HG03432 (cell line): ENCODE measurements around the gene LRRTM4.

Source experiments
- ATAC-seq: cut with Tn5 transposase; IDR thresholded peaks from one replicate; pipeline ENCODE4 v1.9.1; 2021; ENCODE audit warnings: mild to moderate bottlenecking, moderate library complexity; ENCODE audit not compliant: unreplicated experiment

Gene LRRTM4

DNA sequence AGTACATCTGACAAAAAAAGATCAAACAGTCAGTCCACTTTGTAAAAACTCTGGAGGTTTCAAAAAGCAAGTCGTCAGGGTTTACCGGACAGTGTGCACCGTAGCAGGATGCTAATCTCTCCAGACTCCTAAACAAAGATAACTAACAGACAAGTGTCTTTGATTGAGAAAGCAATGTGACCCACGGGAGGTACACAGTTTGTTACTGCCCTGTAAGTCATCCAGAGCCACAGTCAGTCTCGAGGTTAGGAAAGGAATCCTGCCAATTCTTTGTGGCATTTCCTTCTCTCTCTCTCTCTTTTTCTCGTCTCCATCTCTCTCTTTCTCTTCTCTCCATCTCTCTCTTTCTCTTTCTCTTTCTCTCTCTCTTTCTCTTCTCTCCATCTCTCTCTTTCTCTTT, 42.8 kb downstream of the LRRTM4 start:
- ATAC-seq: no peak

DNA sequence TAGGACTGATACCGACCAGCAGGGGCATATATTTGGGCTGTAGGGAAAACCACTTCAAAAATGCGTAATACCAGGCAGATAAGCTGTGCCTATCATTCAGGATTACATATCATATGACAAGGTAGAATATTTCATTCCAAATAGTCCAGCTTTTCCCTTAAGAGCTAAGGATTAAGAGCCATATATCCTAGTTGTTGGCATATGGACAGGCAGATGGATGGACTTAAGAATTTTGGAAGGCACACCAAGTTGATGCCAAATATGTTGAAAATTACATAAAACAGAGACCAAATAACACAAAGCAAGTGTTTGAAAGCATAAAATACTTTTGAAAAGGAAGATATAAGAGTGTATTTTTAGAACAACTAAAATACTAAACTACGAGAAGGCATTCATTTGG, 52.1 kb downstream of the LRRTM4 start:
- ATAC-seq: no peak

DNA sequence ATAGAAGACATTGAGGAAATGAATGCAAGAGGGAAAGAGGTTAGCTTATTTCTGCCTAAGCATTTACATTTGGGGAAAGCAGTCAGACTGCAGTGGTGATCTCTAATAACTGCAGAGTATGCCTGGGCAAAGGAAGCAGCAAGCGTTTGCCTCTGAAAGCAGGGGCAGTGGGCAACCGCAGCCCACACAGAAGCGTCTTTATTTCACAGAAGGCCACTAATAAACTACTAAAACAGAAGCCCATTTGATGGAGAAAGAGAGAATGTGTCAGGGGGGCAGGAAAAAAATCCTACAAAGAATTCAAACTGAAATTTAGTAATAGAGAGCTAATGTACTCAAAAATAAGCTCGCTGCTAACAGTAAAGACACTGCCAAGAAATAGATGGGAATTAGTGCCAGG, 53.1 kb downstream of the LRRTM4 start:
- no peak for ATAC-seq

GRCh38 chr2:77459840-77460239, 62.3 kb downstream of the LRRTM4 start:
- ATAC-seq: no peak

GRCh38 chr2:77458216-77458615, 64.0 kb downstream of the LRRTM4 start:
- ATAC-seq: no peak

DNA sequence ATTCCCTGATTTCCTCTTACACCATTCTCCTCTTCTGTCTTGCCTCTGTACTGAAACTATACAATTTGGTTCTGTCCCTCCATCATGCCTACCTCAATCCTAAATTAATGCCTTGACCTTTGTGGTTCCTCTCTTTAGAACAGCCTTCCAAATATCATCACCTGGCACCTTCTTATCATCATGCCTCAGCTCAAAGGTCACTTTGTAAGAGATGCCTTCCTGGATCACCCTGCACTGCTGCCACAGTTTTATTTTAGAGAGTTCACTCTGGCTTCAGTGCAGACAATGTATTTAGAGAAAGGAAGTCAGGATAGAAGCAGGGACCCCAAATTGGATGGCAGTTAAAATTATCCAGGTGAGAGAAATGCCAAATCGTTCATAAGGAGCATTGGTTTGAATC, 64.5 kb downstream of the LRRTM4 start:
- ATAC-seq: no peak

GRCh38 chr2:77443076-77443475, 79.1 kb downstream of the LRRTM4 start:
- no peak for ATAC-seq

GRCh38 chr2:77434880-77435279, 87.3 kb downstream of the LRRTM4 start:
- ATAC-seq: no peak

DNA sequence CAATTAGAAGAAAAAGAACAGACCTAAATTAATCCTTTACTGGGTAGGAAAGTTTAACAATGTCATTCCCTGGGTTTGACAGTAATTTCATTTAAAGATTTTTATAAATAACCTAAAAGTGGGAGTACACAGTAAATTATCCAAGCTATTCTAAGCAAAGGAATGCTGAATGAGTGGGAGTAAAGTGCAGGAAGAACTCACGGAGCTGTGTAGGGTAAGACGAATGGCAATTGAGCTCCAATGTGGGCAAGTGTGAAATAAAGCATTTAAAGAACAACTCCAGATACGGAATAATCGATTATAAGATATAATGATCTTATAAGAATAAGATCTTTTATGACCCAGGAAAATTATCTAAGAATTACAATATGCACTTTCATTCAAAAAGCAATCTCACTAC, 93.2 kb downstream of the LRRTM4 start:
- no peak for ATAC-seq

DNA sequence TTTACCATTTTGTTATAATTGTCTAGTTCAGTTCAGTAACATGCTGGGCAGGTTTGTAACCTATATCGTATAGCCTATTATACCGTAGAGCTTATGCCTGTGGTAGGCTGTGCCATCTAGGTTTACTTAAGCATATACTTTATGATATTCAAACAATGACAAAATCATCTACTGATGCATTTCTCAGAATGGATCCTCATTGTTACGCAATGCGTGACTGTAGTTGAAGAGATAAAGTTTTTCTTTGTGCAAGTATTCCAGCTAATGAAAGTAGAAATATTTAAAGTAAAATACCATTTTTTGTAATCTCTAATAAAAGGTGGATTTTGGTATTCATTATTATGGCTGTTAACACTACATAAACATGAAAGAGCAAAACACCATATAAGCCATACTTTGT, 100.2 kb downstream of the LRRTM4 start:
- no peak for ATAC-seq

GRCh38 chr2:77418537-77418936, 103.6 kb downstream of the LRRTM4 start:
- no peak for ATAC-seq

DNA sequence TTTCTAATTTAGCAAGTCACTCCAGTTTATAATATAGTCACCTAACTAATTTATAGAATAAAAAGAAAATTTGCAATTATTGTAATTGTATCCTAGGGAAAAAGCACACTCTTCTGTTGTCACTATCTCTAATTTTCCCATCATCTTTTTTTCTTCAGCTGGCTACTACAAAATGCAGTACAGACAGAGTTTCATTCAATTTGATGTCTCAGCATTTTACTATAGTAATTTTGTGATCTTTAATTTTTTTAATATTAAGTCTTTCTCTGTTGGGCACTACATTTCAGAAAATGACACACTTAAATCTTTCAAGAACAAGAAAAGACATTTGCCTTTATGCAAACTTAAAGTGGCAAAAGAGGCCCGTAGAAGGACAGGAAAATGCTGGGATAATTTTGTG, 118.0 kb downstream of the LRRTM4 start:
- no peak for ATAC-seq

- ATAC-seq: no peak
These were observed 123.1 kb downstream of the LRRTM4 start for GRCh38 chr2:77398970-77399600.

- ATAC-seq: no peak
These were observed 124.4 kb downstream of the LRRTM4 start for GRCh38 chr2:77397763-77398162.

- no peak for ATAC-seq
These were observed 127.2 kb downstream of the LRRTM4 start for GRCh38 chr2:77395011-77395410.

GRCh38 chr2:77391119-77391518, 131.1 kb downstream of the LRRTM4 start:
- no peak for ATAC-seq

DNA sequence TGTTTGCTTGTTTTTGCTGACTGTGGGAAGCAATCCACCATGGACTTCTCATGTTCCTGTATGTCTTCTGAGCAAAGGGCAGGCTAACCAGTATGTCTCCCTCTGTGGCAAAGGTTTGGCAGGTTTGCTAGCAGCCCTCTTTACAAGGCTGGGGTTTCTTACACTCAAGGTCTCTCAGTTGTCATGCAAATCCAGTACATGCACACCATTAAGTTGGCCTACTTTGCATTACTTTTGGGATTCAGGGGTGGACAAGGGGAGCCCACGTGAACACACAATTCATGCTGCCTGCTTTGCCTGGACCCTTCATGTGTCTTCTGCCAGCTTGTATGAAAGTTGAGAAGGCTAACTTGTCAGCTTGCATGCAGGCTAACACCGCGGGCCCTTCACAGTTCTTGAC, 134.9 kb downstream of the LRRTM4 start:
- no peak for ATAC-seq

- ATAC-seq: no peak
These were observed 149.5 kb downstream of the LRRTM4 start for GRCh38 chr2:77372636-77373035.

DNA sequence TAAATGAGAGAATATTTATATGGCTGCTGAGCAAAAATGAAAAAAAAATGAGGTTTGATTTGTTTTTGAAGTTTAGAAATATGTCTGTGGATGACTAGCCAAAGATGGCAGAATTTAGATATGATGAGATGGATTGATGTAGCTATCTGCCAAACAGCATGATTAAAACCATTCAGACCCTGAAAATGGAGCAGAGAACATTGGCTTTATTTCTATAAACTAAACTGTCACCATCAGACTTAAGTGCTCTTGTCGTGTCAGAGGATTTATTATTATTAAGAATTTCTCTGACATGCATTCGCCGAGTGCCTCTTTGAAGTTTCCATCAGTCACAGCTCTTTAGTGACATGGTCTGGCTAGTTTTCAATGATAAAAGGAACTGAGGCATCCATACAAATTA, 151.7 kb downstream of the LRRTM4 start:
- ATAC-seq: no peak

- no peak for ATAC-seq
These were observed 158.9 kb downstream of the LRRTM4 start for GRCh38 chr2:77363277-77363676.

DNA sequence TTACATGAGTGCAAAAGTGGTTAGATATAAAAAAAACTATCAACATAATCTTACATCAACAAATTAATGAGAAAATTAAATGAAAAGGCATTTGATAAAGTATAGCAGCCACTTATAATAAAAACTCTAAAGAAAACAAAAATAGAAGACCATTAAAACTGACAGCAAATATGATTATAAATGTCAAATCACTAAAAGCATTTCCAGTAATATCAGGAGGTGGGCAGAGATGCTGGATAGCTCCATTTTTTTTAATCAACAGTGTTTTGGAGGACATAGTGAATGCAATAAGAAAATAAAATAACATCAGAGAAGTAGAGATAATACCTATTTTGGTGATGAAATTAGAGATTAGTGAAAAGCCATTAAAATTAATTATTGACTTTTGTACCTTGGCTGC, 173.4 kb downstream of the LRRTM4 start:
- ATAC-seq: no peak

GRCh38 chr2:77336013-77336412, 186.2 kb downstream of the LRRTM4 start:
- no peak for ATAC-seq

DNA sequence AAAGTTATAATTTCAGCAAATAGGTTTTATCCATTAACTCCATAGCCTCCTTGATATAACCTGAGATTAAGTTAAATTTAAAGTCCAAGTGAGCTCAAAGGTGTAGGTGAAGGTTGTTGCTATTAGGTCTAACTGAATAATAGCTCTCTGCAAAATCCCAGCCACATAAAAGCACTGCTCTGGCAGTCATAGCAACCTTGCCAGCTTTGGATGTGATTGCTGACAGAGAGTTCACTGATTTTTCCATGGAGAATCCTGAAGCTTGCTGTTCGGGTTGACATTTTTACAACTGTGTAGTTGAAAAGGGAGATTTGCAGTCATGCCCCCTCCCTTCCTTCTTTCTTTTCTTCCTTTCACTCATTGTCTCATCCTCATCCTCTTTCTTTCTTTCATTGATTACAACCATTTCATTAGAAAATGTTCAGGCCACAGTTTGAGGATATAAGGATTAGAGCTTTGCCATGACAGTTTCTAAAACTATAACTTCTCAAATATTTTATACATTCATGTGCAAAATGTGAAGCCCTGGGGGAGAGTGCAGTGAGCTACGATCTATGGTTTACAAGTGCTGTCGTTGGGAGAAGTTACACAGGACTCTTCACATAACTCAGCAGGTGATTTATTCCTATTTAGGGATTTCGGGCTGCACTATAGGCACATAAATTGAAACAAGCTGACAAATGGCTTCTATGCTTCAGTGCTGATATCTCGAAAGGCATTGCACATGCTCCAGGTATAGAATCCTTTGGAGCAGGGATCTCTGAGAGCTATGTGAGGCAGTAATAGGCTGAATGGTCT, 193.8 kb downstream of the LRRTM4 start:
- no peak for ATAC-seq
